ENCODE measurements around the gene EHF. TPM values are rescaled to one million over a fixed set of nuclear protein-coding genes. Genes with fewer than 3 reads are reported as not detected.
A peak's percentile ranks its signal among the peaks of the same experiment; 100 is the strongest.

EHF gene
- total and polyA plus RNA-seq, 9 of the 15 experiments (the other 6 are each of a cell fraction or from before 2014, with no cell fraction given), result 0.04 to 0.54 (median 0.37) TPM

DNA sequence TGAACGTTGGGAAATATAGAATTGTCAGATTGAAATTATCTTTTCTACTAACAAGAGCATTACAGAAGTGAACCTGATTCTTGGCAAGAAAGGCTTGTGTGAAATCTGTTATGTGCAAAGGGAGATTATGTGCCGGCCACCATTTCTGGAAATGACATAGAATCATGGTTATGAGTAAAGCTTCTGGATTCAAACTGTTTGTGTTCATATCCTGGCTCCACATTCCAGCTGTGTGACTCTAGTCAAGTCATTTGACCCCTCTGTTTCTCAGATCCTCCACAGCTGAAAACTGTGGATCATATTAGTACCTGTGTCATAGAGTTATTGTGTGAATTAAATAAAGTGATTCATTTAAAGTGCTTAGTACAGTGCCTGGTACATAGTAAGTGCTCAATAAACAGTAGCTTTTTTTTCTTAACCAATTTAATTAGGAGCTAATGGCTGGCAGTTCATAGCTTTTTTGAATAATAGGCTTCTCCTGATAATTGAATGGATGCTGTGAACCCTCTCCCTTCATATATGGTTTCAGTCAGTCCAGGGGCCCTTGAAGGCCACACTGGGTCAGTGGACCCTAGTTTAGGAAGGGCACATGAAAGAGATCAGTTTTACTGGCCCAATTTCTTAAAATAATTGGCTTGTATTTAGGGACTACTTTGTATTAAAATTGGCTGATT, 34.6 kb downstream of the EHF start (continued):
- TF ChIP-seq, protein P1, sequence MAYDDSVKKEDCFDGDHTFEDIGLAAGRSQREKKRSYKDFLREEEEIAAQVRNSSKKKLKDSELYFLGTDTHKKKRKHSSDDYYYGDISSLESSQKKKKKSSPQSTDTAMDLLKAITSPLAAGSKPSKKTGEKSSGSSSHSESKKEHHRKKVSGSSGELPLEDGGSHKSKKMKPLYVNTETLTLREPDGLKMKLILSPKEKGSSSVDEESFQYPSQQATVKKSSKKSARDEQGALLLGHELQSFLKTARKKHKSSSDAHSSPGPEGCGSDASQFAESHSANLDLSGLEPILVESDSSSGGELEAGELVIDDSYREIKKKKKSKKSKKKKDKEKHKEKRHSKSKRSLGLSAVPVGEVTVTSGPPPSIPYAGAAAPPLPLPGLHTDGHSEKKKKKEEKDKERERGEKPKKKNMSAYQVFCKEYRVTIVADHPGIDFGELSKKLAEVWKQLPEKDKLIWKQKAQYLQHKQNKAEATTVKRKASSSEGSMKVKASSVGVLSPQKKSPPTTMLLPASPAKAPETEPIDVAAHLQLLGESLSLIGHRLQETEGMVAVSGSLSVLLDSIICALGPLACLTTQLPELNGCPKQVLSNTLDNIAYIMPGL (CRISPR knock-in tag; IDR thresholded peaks at IDR 0.05), result no peak
- TF ChIP-seq, protein P2, sequence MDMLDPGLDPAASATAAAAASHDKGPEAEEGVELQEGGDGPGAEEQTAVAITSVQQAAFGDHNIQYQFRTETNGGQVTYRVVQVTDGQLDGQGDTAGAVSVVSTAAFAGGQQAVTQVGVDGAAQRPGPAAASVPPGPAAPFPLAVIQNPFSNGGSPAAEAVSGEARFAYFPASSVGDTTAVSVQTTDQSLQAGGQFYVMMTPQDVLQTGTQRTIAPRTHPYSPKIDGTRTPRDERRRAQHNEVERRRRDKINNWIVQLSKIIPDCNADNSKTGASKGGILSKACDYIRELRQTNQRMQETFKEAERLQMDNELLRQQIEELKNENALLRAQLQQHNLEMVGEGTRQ (CRISPR knock-in tag; IDR thresholded peaks at IDR 0.05), result no peak
- TF ChIP-seq SMARCA5 (IDR thresholded peaks at IDR 0.05) (0 out of 2 replicates have a peak, but pooled peaks have one; percentile 35), ZNF644 (tag; IDR thresholded peaks at IDR 0.05; ENCODE audit: low read depth) (no peak), ADNP (tag; IDR thresholded peaks at IDR 0.05) (peak; percentile 72; the same call in 1 of the 2 replicates)
- TF ChIP-seq, protein P3, sequence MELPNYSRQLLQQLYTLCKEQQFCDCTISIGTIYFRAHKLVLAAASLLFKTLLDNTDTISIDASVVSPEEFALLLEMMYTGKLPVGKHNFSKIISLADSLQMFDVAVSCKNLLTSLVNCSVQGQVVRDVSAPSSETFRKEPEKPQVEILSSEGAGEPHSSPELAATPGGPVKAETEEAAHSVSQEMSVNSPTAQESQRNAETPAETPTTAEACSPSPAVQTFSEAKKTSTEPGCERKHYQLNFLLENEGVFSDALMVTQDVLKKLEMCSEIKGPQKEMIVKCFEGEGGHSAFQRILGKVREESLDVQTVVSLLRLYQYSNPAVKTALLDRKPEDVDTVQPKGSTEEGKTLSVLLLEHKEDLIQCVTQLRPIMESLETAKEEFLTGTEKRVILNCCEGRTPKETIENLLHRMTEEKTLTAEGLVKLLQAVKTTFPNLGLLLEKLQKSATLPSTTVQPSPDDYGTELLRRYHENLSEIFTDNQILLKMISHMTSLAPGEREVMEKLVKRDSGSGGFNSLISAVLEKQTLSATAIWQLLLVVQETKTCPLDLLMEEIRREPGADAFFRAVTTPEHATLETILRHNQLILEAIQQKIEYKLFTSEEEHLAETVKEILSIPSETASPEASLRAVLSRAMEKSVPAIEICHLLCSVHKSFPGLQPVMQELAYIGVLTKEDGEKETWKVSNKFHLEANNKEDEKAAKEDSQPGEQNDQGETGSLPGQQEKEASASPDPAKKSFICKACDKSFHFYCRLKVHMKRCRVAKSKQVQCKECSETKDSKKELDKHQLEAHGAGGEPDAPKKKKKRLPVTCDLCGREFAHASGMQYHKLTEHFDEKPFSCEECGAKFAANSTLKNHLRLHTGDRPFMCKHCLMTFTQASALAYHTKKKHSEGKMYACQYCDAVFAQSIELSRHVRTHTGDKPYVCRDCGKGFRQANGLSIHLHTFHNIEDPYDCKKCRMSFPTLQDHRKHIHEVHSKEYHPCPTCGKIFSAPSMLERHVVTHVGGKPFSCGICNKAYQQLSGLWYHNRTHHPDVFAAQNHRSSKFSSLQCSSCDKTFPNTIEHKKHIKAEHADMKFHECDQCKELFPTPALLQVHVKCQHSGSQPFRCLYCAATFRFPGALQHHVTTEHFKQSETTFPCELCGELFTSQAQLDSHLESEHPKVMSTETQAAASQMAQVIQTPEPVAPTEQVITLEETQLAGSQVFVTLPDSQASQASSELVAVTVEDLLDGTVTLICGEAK (IDR thresholded peaks at IDR 0.05), result peak; percentile 44; the same call in 1 of the 2 replicates
- TF ChIP-seq, protein P3 (CRISPR knock-in tag; IDR thresholded peaks at IDR 0.05), result no peak

All from K562 (cell line).